ENCODE results near the gene ASIC4. TPM values are rescaled to one million over a fixed set of nuclear protein-coding genes. Genes with fewer than 3 reads are reported as not detected.

Gene ASIC4
- total RNA-seq, 4 donors from 2014 or later, result not detected

GRCh38 chr2:219484343-219485200, 29.7 kb upstream of the ASIC4 start:
- peak overlapping the region in 2 of 4 donors; percentile 34 to 58 for H3K27ac ChIP-seq
- peaks cover 13 to 86% (median 16%) of the 10 kb centered on the region in 4 donors for H3K27me3 ChIP-seq
- peaks cover 14 to 24% (median 16%) of the 10 kb centered on the region in 3 donors for H3K4me1 ChIP-seq
- H3K9me3 ChIP-seq, result no peaks in the 10 kb centered on the region
- DNase-seq, result no peak
- intact Hi-C loops (cut with DNase I), result no loop called here
- no peak for TF ChIP-seq CTCF (IDR thresholded peaks at IDR 0.05)
- no peak for TF ChIP-seq POLR2A (IDR thresholded peaks at IDR 0.05)
- WGBS, 2 donors, result no CpG with 5 or more reads among the region's 89 CpGs
- no peaks in the 10 kb centered on the region for H3K36me3 ChIP-seq
- peak overlapping the region in 2 of 4 donors; percentile 30 to 57 for H3K4me3 ChIP-seq

- TF ChIP-seq CTCF (IDR thresholded peaks at IDR 0.05) (no peak), POLR2A (IDR thresholded peaks at IDR 0.05) (no peak)
- peak overlapping the region in 2 of 4 donors; percentile 34 to 58 for H3K27ac ChIP-seq
- DNase-seq, result no peak
- 61 to 80% methylated on average over 1 to 5 of the region's 12 CpGs for WGBS, 2 donors
- H3K4me3 ChIP-seq, result peak overlapping the region in 2 of 4 donors; percentile 30 to 57
- intact Hi-C loops (cut with DNase I), result no loop called here
- H3K36me3 ChIP-seq, result no peaks in the 10 kb centered on the region
- peaks cover 14 to 24% (median 16%) of the 10 kb centered on the region in 3 donors for H3K4me1 ChIP-seq
- no peaks in the 10 kb centered on the region for H3K9me3 ChIP-seq
- H3K27me3 ChIP-seq, result peaks cover 13 to 91% (median 16%) of the 10 kb centered on the region in 4 donors
Measured at GRCh38 chr2:219485201-219485580, 29.1 kb upstream of the ASIC4 start.

- WGBS, 2 donors, result 52 to 60% methylated on average over 7 of the region's 8 CpGs
- Histone ChIP-seq H3K36me3 (no peaks in the 10 kb centered on the region), H3K9me3 (no peaks in the 10 kb centered on the region), H3K4me3 (no peak overlapping the region), H3K27ac (no peak overlapping the region), H3K27me3 (peaks cover 13 to 92% (median 16%) of the 10 kb centered on the region in 4 donors), H3K4me1 (peaks cover 14 to 24% (median 16%) of the 10 kb centered on the region in 3 donors)
- DNase-seq, result no peak
- intact Hi-C loops (cut with DNase I), result no loop called here
- TF ChIP-seq CTCF (IDR thresholded peaks at IDR 0.05) (no peak), POLR2A (IDR thresholded peaks at IDR 0.05) (no peak)
Measured at GRCh38 chr2:219486380-219486959, 27.8 kb upstream of the ASIC4 start.

GRCh38 chr2:219488149-219488843, 26.0 kb upstream of the ASIC4 start:
- H3K4me1 ChIP-seq, result peaks cover 14 to 18% (median 16%) of the 10 kb centered on the region in 3 donors
- no peak overlapping the region for H3K4me3 ChIP-seq
- peaks cover 8 to 92% (median 15%) of the 10 kb centered on the region in 4 donors for H3K27me3 ChIP-seq
- WGBS, 2 donors, result 96% methylated on average over 4 of the region's 17 CpGs; no CpG with 5 or more reads in 1 of the 2 donors
- no peaks in the 10 kb centered on the region for H3K36me3 ChIP-seq
- intact Hi-C loops (cut with DNase I), result no loop called here
- TF ChIP-seq CTCF (IDR thresholded peaks at IDR 0.05), result no peak
- TF ChIP-seq POLR2A (IDR thresholded peaks at IDR 0.05), result no peak
- DNase-seq, result no peak
- H3K9me3 ChIP-seq, result no peaks in the 10 kb centered on the region
- H3K27ac ChIP-seq, result no peak overlapping the region
